Activated CD4-positive, alpha-beta T cell treated with anti-CD3 and anti-CD28 coated beads, Interleukin-2, amount 50 U/mL, for 24 hours (primary cell): Measurements from ENCODE around the gene SLC2A9.
"Not testable (repeated sequence)": the region's sequence is repeated elsewhere in the genome, so short reads cannot be mapped to it uniquely, and the experiment has no call there.

Experiments
- DNase-seq, 2 donors: peaks; one replicate each; pipeline ENCODE4 v3.0.0-alpha.2; 2020; ENCODE audit warnings: low read depth in 1 of 2, low spot score in 1 of 2

SLC2A9 gene

GRCh38 chr4:9835430-9835829 is 185.9 kb downstream of the SLC2A9 start:
- no peak for DNase-seq

GRCh38 chr4:9833421-9833820 is 187.9 kb downstream of the SLC2A9 start:
- DNase-seq: no peak

- no peak for DNase-seq
Observed at GRCh38 chr4:9832640-9833039, 188.7 kb downstream of the SLC2A9 start.

- DNase-seq: no peak
Observed at GRCh38 chr4:9826551-9826950, 194.7 kb downstream of the SLC2A9 start.

- no peak for DNase-seq
Observed at GRCh38 chr4:9825049-9825448, 196.2 kb downstream of the SLC2A9 start.

- no peak for DNase-seq
Observed at GRCh38 chr4:9820343-9820742, 201.0 kb downstream of the SLC2A9 start.

- DNase-seq: no peak
Observed at GRCh38 chr4:9816285-9816684, 205.0 kb downstream of the SLC2A9 start.

- no peak for DNase-seq
Observed at GRCh38 chr4:9812501-9813340, 208.6 kb downstream of the SLC2A9 start.

GRCh38 chr4:9811806-9812205 is 209.5 kb downstream of the SLC2A9 start:
- no peak for DNase-seq

- DNase-seq: no peak
Observed at GRCh38 chr4:9808077-9808476, 213.2 kb downstream of the SLC2A9 start.

- DNase-seq: no peak
Observed at GRCh38 chr4:9804918-9805317, 216.4 kb downstream of the SLC2A9 start.

- DNase-seq: no peak
Observed at GRCh38 chr4:9800848-9801247, 220.4 kb downstream of the SLC2A9 start.

GRCh38 chr4:9796641-9797040 is 224.7 kb downstream of the SLC2A9 start:
- not testable (repeated sequence) for DNase-seq

- no peak for DNase-seq
Observed at GRCh38 chr4:9792381-9792780, 228.9 kb downstream of the SLC2A9 start.

- DNase-seq: not testable (repeated sequence)
Observed at GRCh38 chr4:9785891-9786290, 235.4 kb downstream of the SLC2A9 start.

- no peak for DNase-seq
Observed at GRCh38 chr4:9782136-9782436, 239.2 kb downstream of the SLC2A9 start.

- DNase-seq: no peak
Observed at GRCh38 chr4:9781343-9782135, 239.8 kb downstream of the SLC2A9 start, which contains the start of gene DRD5. Gene DRD5, plus strand, starts transcription at chr4:9781634. Its CDS starts 396 bp downstream, at chr4:9782030.
